IMR-90 (cell line): ENCODE measurements around the gene ARX. TPM values are rescaled to one million over a fixed set of nuclear protein-coding genes. Genes with fewer than 3 reads are reported as not detected.

Experiments used
- ATAC-seq: fragments of 200-7000 bp; cut with Tn5 transposase; 2 replicates; pipeline ENCODE4 v1.9.1; 2020; ENCODE audit warnings: low read depth, mild to moderate bottlenecking, moderate library complexity
- BruUV-seq: library from RNA; stranded (reverse); fragments of 400-500 nt; replicated peaks from 2 replicates; lab custom pipeline; 2021; lab: Mats Ljungman, UMichigan
- CTCF ChIA-PET: fragments of 300-600 bp; formaldehyde crosslinking; extraction: SDS; loops from one replicate; lab custom pipeline; 2021; ENCODE audit warnings: antibody characterized with exemption; lab: Yijun Ruan, JAX
- POLR2A ChIA-PET: fragments of 300-600 bp; sonication (Branson Sonifier 250); formaldehyde crosslinking; loops from one replicate; lab custom pipeline; 2022; ENCODE audit warnings: antibody characterized with exemption; ENCODE audit not compliant: unreplicated experiment; lab: Charles Lee
- DNase-seq: peaks from one replicate; pipeline ENCODE4 v3.0.0; 2013
- H2AFZ ChIP-seq: replicated peaks from 2 replicates; pipeline ENCODE3; 2013; ENCODE audit warnings: low read length, mild to moderate bottlenecking; ENCODE audit not compliant: poor library complexity
- H2AK5ac ChIP-seq: 2 replicates; pipeline ENCODE4 v1.6.1; 2013; ENCODE audit warnings: low read depth, low read length, inconsistent platforms
- H2AK9ac ChIP-seq: replicated peaks from 2 replicates; pipeline ENCODE3; 2013; ENCODE audit warnings: mild to moderate bottlenecking, low read depth, low read length, moderate library complexity; ENCODE audit not compliant: poor library complexity
- H2BK120ac ChIP-seq: 2 replicates; pipeline ENCODE4 v1.6.1; 2013; ENCODE audit warnings: low read depth, low read length, inconsistent platforms
- H2BK15ac ChIP-seq: 3 replicates; pipeline ENCODE4 v1.6.1; 2013; ENCODE audit warnings: low read depth, low read length, inconsistent platforms
- H2BK20ac ChIP-seq: 2 replicates; pipeline ENCODE4 v1.6.1; 2013; ENCODE audit warnings: low read depth, mild to moderate bottlenecking, inconsistent platforms, low read length, moderate library complexity
- H2BK5ac ChIP-seq: 2 replicates; pipeline ENCODE4 v1.6.1; 2013; ENCODE audit warnings: mild to moderate bottlenecking, low read depth, low read length, inconsistent platforms; ENCODE audit not compliant: poor library complexity, severe bottlenecking
- H3K14ac ChIP-seq: replicated peaks from 2 replicates; pipeline ENCODE4 v1.6.1; 2013; ENCODE audit warnings: low read depth, low read length, inconsistent platforms
- H3K18ac ChIP-seq: 2 replicates; pipeline ENCODE4 v1.6.1; 2013; ENCODE audit warnings: low read depth, low read length, control low read depth
- H3K23ac ChIP-seq: 2 replicates; pipeline ENCODE4 v1.6.1; 2013; ENCODE audit warnings: low read depth, low read length, inconsistent platforms
- H3K27ac ChIP-seq: 2 replicates; pipeline ENCODE4 v1.5.1; 2013; ENCODE audit warnings: mild to moderate bottlenecking, control low read depth, low read length; ENCODE audit not compliant: insufficient read depth
- H3K27me3 ChIP-seq: 2 replicates; pipeline ENCODE4 v1.6.1; 2013; ENCODE audit warnings: low read length; ENCODE audit not compliant: control insufficient read depth, insufficient read depth
- H3K36me3 ChIP-seq: 2 replicates; pipeline ENCODE4 v1.6.1; 2013; ENCODE audit warnings: low read length, mixed read lengths; ENCODE audit not compliant: control insufficient read depth, insufficient read depth
- H3K4ac ChIP-seq: 2 replicates; pipeline ENCODE4 v1.6.1; 2013; ENCODE audit warnings: low read depth, low read length, inconsistent platforms
- H3K4me1 ChIP-seq: 2 replicates; pipeline ENCODE4 v1.6.1; 2013; ENCODE audit warnings: low read length, mixed read lengths; ENCODE audit not compliant: control insufficient read depth, insufficient read depth
- H3K4me2 ChIP-seq: 2 replicates; pipeline ENCODE4 v1.6.1; 2013; ENCODE audit warnings: low read depth, mild to moderate bottlenecking, control low read depth, low read length, moderate library complexity
- H3K4me3 ChIP-seq: 2 replicates; pipeline ENCODE4 v1.5.1; 2013; ENCODE audit warnings: low read depth, mild to moderate bottlenecking, control low read depth, low read length, moderate library complexity; ENCODE audit not compliant: insufficient read depth
- H3K56ac ChIP-seq: 2 replicates; pipeline ENCODE4 v1.6.1; 2013; ENCODE audit warnings: low read length, inconsistent platforms; ENCODE audit not compliant: insufficient read depth; ENCODE audit errors: extremely low read depth
- H3K79me1 ChIP-seq, 2 experiments: 2 replicates each; pipeline ENCODE4 v1.6.1; 2013; ENCODE audit warnings: low read length in 2 of 2, inconsistent platforms in 1 of 2, low read depth in 1 of 2
- H3K9ac ChIP-seq: 2 replicates; pipeline ENCODE4 v1.6.1; 2013; ENCODE audit warnings: low read depth, low read length, control low read depth
- H3K9me1 ChIP-seq: 2 replicates; pipeline ENCODE4 v1.6.1; 2013; ENCODE audit warnings: low read length, inconsistent platforms; ENCODE audit not compliant: insufficient read depth
- H3K9me3 ChIP-seq: 2 replicates; pipeline ENCODE4 v1.6.1; 2013; ENCODE audit warnings: low read length; ENCODE audit not compliant: control insufficient read depth, insufficient read depth
- H4K20me1 ChIP-seq: 2 replicates; pipeline ENCODE4 v1.6.1; 2013; ENCODE audit warnings: low read length, inconsistent platforms; ENCODE audit not compliant: insufficient read depth
- H4K5ac ChIP-seq: 2 replicates; pipeline ENCODE4 v1.6.1; 2013; ENCODE audit warnings: mild to moderate bottlenecking, low read depth, low read length, control low read depth
- H4K8ac ChIP-seq, 2 experiments: 2 replicates each; pipeline ENCODE4 v1.6.1; 2013; ENCODE audit warnings: low read depth in 2 of 2, low read length in 2 of 2, control low read depth in 1 of 2, inconsistent platforms in 1 of 2
- H4K91ac ChIP-seq: 2 replicates; pipeline ENCODE4 v1.6.1; 2013; ENCODE audit warnings: low read depth, low read length, inconsistent platforms; ENCODE audit not compliant: insufficient read depth
- CEBPB ChIP-seq: IDR thresholded peaks from 2 replicates; pipeline ENCODE4 v1.6.1; 2012; ENCODE audit warnings: low read depth, low read length, improper control_type of control experiment
- ELK1 ChIP-seq: fragments of 150-350 bp; IDR thresholded peaks from 2 replicates; pipeline ENCODE4 v1.6.1; 2016; ENCODE audit warnings: low read depth, mild to moderate bottlenecking, low read length, moderate library complexity, borderline replicate concordance
- FOS ChIP-seq: fragments of 150-350 bp; IDR thresholded peaks from 2 replicates; pipeline ENCODE4 v1.6.1; 2016; ENCODE audit warnings: low read depth, low read length
- MAFK ChIP-seq: IDR thresholded peaks from 2 replicates; pipeline ENCODE4 v1.6.1; 2012; ENCODE audit warnings: low read depth, low read length, improper control_type of control experiment
- MAZ ChIP-seq: IDR thresholded peaks from 2 replicates; pipeline ENCODE4 v1.6.1; 2012; ENCODE audit warnings: low read depth, mild to moderate bottlenecking, low read length, improper control_type of control experiment, moderate library complexity, borderline replicate concordance
- MXI1 ChIP-seq: IDR thresholded peaks from 2 replicates; pipeline ENCODE4 v1.6.1; 2012; ENCODE audit warnings: low read depth, mild to moderate bottlenecking, low read length, moderate library complexity, borderline replicate concordance
- RAD21 ChIP-seq: IDR thresholded peaks from 2 replicates; pipeline ENCODE4 v1.6.1; 2012; ENCODE audit warnings: low read length, improper control_type of control experiment
- RCOR1 ChIP-seq: IDR thresholded peaks from 2 replicates; pipeline ENCODE4 v1.6.1; 2012; ENCODE audit warnings: mild to moderate bottlenecking, low read length, improper control_type of control experiment; ENCODE audit not compliant: insufficient replicate concordance
- RFX5 ChIP-seq: IDR thresholded peaks from 2 replicates; pipeline ENCODE4 v1.8.0; 2012; ENCODE audit warnings: low read depth, mild to moderate bottlenecking, low read length, moderate library complexity
- SMC3 ChIP-seq: fragments of 150-350 bp; IDR thresholded peaks from 2 replicates; pipeline ENCODE4 v1.6.1; 2016; ENCODE audit warnings: low read depth, mild to moderate bottlenecking, antibody characterized with exemption, low read length, moderate library complexity
- whole genome bisulfite sequencing, 2 experiments: methylation state at CpG; one replicate each; pipeline versions ENCODE4 v1.1.5 to v1.1.7; 2013; ENCODE audit warnings: missing lambda C conversion rate in 2 of 2; ENCODE audit not compliant: insufficient read length in 1 of 2; ENCODE audit errors: extremely low coverage in 2 of 2; 5-methylcytosine and 5-hydroxymethylcytosine counted together
- dilution Hi-C: fragments of 300-500 bp; cut with HindIII; formaldehyde crosslinking; loops from one replicate; pipeline ENCODE4 v1.14.3; 2018; ENCODE audit warnings: low sequenced_read_pairs; ENCODE audit not compliant: unreplicated experiment
- in situ Hi-C: fragments of 300-500 bp; cut with MboI; formaldehyde crosslinking; loops from 3 replicates; pipeline ENCODE4 v1.14.3; 2019; ENCODE audit warnings: low sequenced_read_pairs, inconsistent platforms, mixed read lengths
- intact Hi-C: fragments of 100-400 bp; cut with micrococcal nuclease; formaldehyde crosslinking; loops from 2 replicates; pipeline ENCODE4 v1.10.0; 2022
- polyA plus RNA-seq, 3 experiments: library from polyadenylated mRNA; depleted of rRNA; stranded (reverse); fragments of >200 nt; gene quantifications; 2 replicates each; pipeline ENCODE4 v1.2.3, GENCODE V29; 2012; ENCODE audit warnings: low replicate concordance in 1 of 3
- total RNA-seq: library from RNA; depleted of rRNA; stranded (reverse); fragments of >200 nt; gene quantifications from 2 replicates; pipeline ENCODE4 v1.2.3, GENCODE V29; 2012

The ARX gene
- total and polyA plus RNA-seq, 2 of the 4 experiments (the other 2 are of a cell fraction) = not detected

DNA sequence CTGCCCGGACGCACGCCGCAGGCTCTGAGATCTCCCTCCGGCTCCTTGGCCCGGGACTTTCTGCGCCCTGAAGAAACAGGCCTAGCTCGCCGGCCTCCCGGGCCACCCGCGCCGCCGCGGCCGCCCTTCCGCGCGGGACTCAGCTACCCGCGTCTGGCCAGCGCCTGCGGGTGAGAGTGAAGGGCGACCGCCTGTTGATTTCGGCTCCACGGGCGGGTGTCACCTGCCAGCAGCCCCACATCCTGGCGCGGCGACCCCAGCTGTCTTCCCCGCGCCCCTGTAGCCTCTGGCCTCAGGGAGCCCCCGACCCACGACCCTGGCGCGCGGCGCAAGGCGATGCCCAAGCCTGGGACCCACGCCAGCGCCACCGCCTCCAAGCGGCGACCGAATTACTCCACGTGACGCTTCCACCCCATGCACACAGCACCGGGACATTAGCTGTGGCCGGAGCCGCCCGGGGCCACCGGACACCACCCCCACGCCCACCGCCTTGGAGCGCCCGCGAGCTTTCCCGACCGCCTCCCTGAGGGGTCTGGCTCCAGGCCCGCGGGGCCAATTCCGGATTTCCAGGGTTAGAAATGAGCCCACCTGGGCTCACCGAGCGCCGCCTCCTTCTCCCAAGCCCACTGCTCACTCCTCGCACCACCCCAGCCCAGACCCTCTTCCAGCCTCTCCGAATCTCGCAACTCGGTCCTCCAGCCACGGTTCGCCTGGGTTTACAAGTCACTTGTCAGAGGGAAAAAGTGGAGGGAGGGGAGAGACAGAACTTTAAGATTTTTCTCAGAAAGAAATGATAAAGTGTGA lies 10.2 kb downstream of the ARX start (continued):
- no peak for TF ChIP-seq RCOR1

DNA sequence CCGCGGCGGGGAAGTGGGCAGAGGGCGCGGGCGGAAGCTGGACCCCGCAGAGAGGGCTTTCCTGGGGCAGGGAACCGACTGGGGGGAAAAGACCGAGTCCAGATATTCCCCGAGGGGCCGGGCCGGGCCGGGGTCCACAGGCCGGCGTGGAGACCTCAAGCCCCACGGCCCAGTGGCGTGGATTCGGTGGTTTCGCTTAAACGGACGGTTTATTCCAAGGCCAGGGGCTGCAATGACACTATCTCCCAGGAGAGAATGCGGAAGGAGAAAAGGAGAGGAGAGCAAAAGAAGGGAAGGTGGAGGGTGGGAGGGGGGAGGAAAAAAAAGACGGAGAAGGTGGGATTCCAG lies 10.8 kb downstream of the ARX start:
- no TSS peak for BruUV-seq
- no peak for TF ChIP-seq CEBPB
- TF ChIP-seq RAD21 = no peak
- no peak for TF ChIP-seq ELK1
- no peak for TF ChIP-seq MXI1
- TF ChIP-seq RCOR1 = no peak
- no peak for TF ChIP-seq MAZ
- no peak for TF ChIP-seq FOS
- no peak for TF ChIP-seq SMC3
- TF ChIP-seq MAFK = no peak
- TF ChIP-seq RFX5 = no peak
- ATAC-seq (no peak), DNase-seq (no peak)
- Histone ChIP-seq H3K9ac (no peak overlapping the region), H2BK5ac (no peak overlapping the region), H3K9me3 (peaks cover 5% of the 10 kb centered on the region), H3K9me1 (no peaks in the 10 kb centered on the region), H2BK20ac (no peak overlapping the region), H4K5ac (no peak overlapping the region), H3K23ac (no peak overlapping the region), H4K8ac (no peak overlapping the region), H3K79me1 (no peaks in the 10 kb centered on the region), H3K27ac (no peak overlapping the region), H3K18ac (no peak overlapping the region), H3K4ac (no peak overlapping the region), H3K4me1 (no peaks in the 10 kb centered on the region; the same call in 1 of the 2 replicates), H4K20me1 (no peaks in the 10 kb centered on the region), H2AK5ac (no peak overlapping the region), H2AK9ac (peak overlapping the region; percentile 55), H3K14ac (no peak overlapping the region), H3K36me3 (no peaks in the 10 kb centered on the region), H2BK120ac (no peak overlapping the region), H2BK15ac (no peak overlapping the region), H3K56ac (no peak overlapping the region), H3K4me3 (peak overlapping the region; percentile 14), H3K27me3 (peaks cover 75% of the 10 kb centered on the region), H3K4me2 (peak overlapping the region; percentile 44; the same call in 1 of the 2 replicates), H4K91ac (no peak overlapping the region), H2AFZ (no peak overlapping the region)
- dilution Hi-C loops = no loop called here
- intact Hi-C loops = no loop called here
- ChIA-PET CTCF (interaction anchor here (0.5 kb wide), 1 partner anchor 55 kb away, joined by 4 read pairs; no protein-coding TSS in a partner anchor), POLR2A (no interaction called here)
- no CpG with 5 or more reads among the region's 23 CpGs for WGBS, 2 experiments
- in situ Hi-C loops = no loop called here
